Measurements from ENCODE around the gene SMAD9. TPM values are rescaled to one million over a fixed set of nuclear protein-coding genes. Genes with fewer than 3 reads are reported as not detected.

Gene SMAD9
- total RNA-seq, 2 donors from 2014 or later, result 1.6 to 1.8 TPM

- no peak for ATAC-seq
- H3K9me3 ChIP-seq, result no peaks in the 10 kb centered on the region
- DNase-seq, result no peak
- WGBS, 2 donors, result 52 to 53% methylated on average over 4 of the region's 4 CpGs
- peak overlapping the region in 1 of 2 donors; percentile 53 for H3K4me3 ChIP-seq
- no peaks in the 10 kb centered on the region for H3K27me3 ChIP-seq
- H3K4me1 ChIP-seq, result peaks cover 39% of the 10 kb centered on the region
- intact Hi-C loops (cut with DNase I), result no loop called here
- H3K27ac ChIP-seq, result no peak overlapping the region
- TF ChIP-seq POLR2A (IDR thresholded peaks at IDR 0.05) (no peak), CTCF (IDR thresholded peaks at IDR 0.05) (no peak)
- no peaks in the 10 kb centered on the region for H3K36me3 ChIP-seq (replicated peaks in 1 of 2; ENCODE audit: insufficient read depth in 1 of 2, low read depth in 2 of 2)
These were observed 99.8 kb downstream of the SMAD9 start for GRCh38 chr13:36820222-36820621.

- Histone ChIP-seq H3K36me3 (replicated peaks in 1 of 2; ENCODE audit: insufficient read depth in 1 of 2, low read depth in 2 of 2) (no peaks in the 10 kb centered on the region), H3K27ac (peak overlapping the region in 3 of 4 donors; percentile 58 to 73 (median 60)), H3K4me1 (peaks cover 34% of the 10 kb centered on the region), H3K9me3 (no peaks in the 10 kb centered on the region), H3K4me3 (peak overlapping the region; percentile 24 to 53), H3K27me3 (no peaks in the 10 kb centered on the region)
- DNase-seq (peak in 2 of 4 donors; percentile 29 to 41), ATAC-seq (peak; percentile 6)
- TF ChIP-seq POLR2A (IDR thresholded peaks at IDR 0.05) (no peak), CTCF (IDR thresholded peaks at IDR 0.05) (no peak)
- 0% methylated on average over 20 of the region's 20 CpGs for WGBS, 2 donors
- intact Hi-C loops (cut with DNase I), result no loop called here
These were observed 100.3 kb downstream of the SMAD9 start for GRCh38 chr13:36819739-36820090.

- intact Hi-C loops (cut with DNase I), result no loop called here
- ATAC-seq, result peak; percentile 98
- WGBS, 2 donors, result 1% methylated on average over 29 to 78 of the region's 78 CpGs
These were observed 101.0 kb downstream of the SMAD9 start, which contains the start of gene RFXAP for GRCh38 chr13:36818804-36819738. TSS of gene RFXAP (plus strand) at chr13:36819222. CDS start at chr13:36819358, 136 bp downstream.

GRCh38 chr13:36817996-36818803 is 101.8 kb downstream of the SMAD9 start:
- intact Hi-C loops (cut with DNase I), result no loop called here
- Histone ChIP-seq H3K27ac (peak overlapping the region in 2 of 4 donors; percentile 60 to 73), H3K36me3 (replicated peaks in 1 of 2; ENCODE audit: insufficient read depth in 1 of 2, low read depth in 2 of 2) (no peaks in the 10 kb centered on the region), H3K4me3 (peak overlapping the region; percentile 24 to 53), H3K4me1 (peaks cover 26% of the 10 kb centered on the region), H3K9me3 (no peaks in the 10 kb centered on the region), H3K27me3 (no peaks in the 10 kb centered on the region)
- DNase-seq (no peak), ATAC-seq (no peak)
- WGBS, 2 donors, result 33 to 35% methylated on average over 12 of the region's 12 CpGs
- no peak for TF ChIP-seq POLR2A (IDR thresholded peaks at IDR 0.05)
- no peak for TF ChIP-seq CTCF (IDR thresholded peaks at IDR 0.05)

More at GRCh38 chr13:36818804-36819738, 101.0 kb downstream of the SMAD9 start, which contains the start of gene RFXAP:
- TF ChIP-seq CTCF (IDR thresholded peaks at IDR 0.05), result peak in 4 of 7 experiments; percentile 15 to 33 (median 21)
- peak; percentile 38 to 72 (median 63) for TF ChIP-seq POLR2A (IDR thresholded peaks at IDR 0.05)
- Histone ChIP-seq H3K4me1 (peaks cover 27% of the 10 kb centered on the region), H3K9me3 (no peaks in the 10 kb centered on the region), H3K4me3 (peak within 1 kb of the TSS; percentile 24 to 53), H3K27ac (peak within 1 kb of the TSS in 3 of 4 donors; percentile 58 to 73 (median 60)), H3K27me3 (no peaks in the 10 kb centered on the region), H3K36me3 (replicated peaks in 1 of 2; ENCODE audit: insufficient read depth in 1 of 2, low read depth in 2 of 2) (no peaks in the 10 kb centered on the region)
- peak; percentile 89 to 95 (median 92) for DNase-seq
